ENCODE results near the gene SLC45A3. TPM values are rescaled to one million over a fixed set of nuclear protein-coding genes. Genes with fewer than 3 reads are reported as not detected.

Gene SLC45A3
- total and polyA plus RNA-seq, 4 donors = 5.3 to 9.9 (median 5.7) TPM

GRCh38 chr1:205675247-205675646, 5.1 kb downstream of the SLC45A3 start (continued):
- TF ChIP-seq REST (IDR thresholded peaks at IDR 0.05) = no peak
- TF ChIP-seq RAD21 (IDR thresholded peaks at IDR 0.05) = no peak
- no peak for TF ChIP-seq FOXA2 (IDR thresholded peaks at IDR 0.05)
- no peak for TF ChIP-seq YY1 (IDR thresholded peaks at IDR 0.05)
- TF ChIP-seq ATF3 (IDR thresholded peaks at IDR 0.05) = no peak
- no peak for TF ChIP-seq TAF1 (conservative IDR thresholded peaks at IDR 0.05)

GRCh38 chr1:205672970-205673369, 7.3 kb downstream of the SLC45A3 start:
- no peak for DNase-seq (ENCODE audit: low spot score)
- no peaks in the 10 kb centered on the region for H3K27me3 ChIP-seq (ENCODE audit: control insufficient read depth in 4 of 4, insufficient read depth in 4 of 4, low read length in 3 of 4)
- peak overlapping the region; percentile 84 for H3K27ac ChIP-seq (ENCODE audit: low read depth in 1 of 2, low read length in 2 of 2)
- no peaks in the 10 kb centered on the region for H3K36me3 ChIP-seq (ENCODE audit: control insufficient read depth in 4 of 4, insufficient read depth in 3 of 4, low read depth in 1 of 4, low read length in 3 of 4)
- H3K4me1 ChIP-seq (ENCODE audit: control insufficient read depth in 4 of 4, insufficient read depth in 4 of 4, low read length in 3 of 4) = peaks cover 49 to 96% (median 83%) of the 10 kb centered on the region in 4 donors
- H3K4me3 ChIP-seq (ENCODE audit: low read depth in 1 of 3, low read length in 3 of 3) = no peak overlapping the region
- WGBS = 38% methylated on average over 4 of the region's 4 CpGs
- no peaks in the 10 kb centered on the region for H3K9me3 ChIP-seq (ENCODE audit: control insufficient read depth in 4 of 4, low read length in 3 of 4)
- no peak overlapping the region for H3K9ac ChIP-seq (ENCODE audit: low read depth in 1 of 2, low read length in 2 of 2)
- TF ChIP-seq CTCF (IDR thresholded peaks at IDR 0.05; ENCODE audit: low read depth, low read length, missing input control) (no peak), RAD21 (IDR thresholded peaks at IDR 0.05) (no peak), EGR1 (IDR thresholded peaks at IDR 0.05; ENCODE audit: low read depth in 2 of 2) (no peak), HNF4A (conservative IDR thresholded peaks at IDR 0.05) (peak; percentile 41 to 66), ATF3 (IDR thresholded peaks at IDR 0.05) (no peak), RXRA (IDR thresholded peaks at IDR 0.05) (peak in 1 of 2 donors; percentile 51)

GRCh38 chr1:205672395-205672889, 7.9 kb downstream of the SLC45A3 start:
- Histone ChIP-seq H3K9ac (ENCODE audit: low read depth in 1 of 2, low read length in 2 of 2) (no peak overlapping the region), H3K4me1 (ENCODE audit: control insufficient read depth in 4 of 4, insufficient read depth in 4 of 4, low read length in 3 of 4) (peaks cover 52 to 95% (median 82%) of the 10 kb centered on the region in 4 donors)
- TF ChIP-seq ATF3 (IDR thresholded peaks at IDR 0.05) (no peak), REST (IDR thresholded peaks at IDR 0.05) (no peak), SP1 (IDR thresholded peaks at IDR 0.05) (no peak), EGR1 (IDR thresholded peaks at IDR 0.05; ENCODE audit: low read depth in 2 of 2) (no peak), MAX (IDR thresholded peaks at IDR 0.05) (no peak), GABPA (IDR thresholded peaks at IDR 0.05 in 1 of 2, conservative IDR thresholded peaks at IDR 0.05 in 1 of 2) (no peak), YY1 (IDR thresholded peaks at IDR 0.05) (no peak), HNF4A (conservative IDR thresholded peaks at IDR 0.05) (no peak), NR2F2 (IDR thresholded peaks at IDR 0.05) (no peak), JUND (IDR thresholded peaks at IDR 0.05) (no peak), RAD21 (IDR thresholded peaks at IDR 0.05) (peak; percentile 72 to 79), TAF1 (conservative IDR thresholded peaks at IDR 0.05) (no peak), CTCF (IDR thresholded peaks at IDR 0.05; ENCODE audit: low read depth, low read length, missing input control) (peak; percentile 39), RXRA (IDR thresholded peaks at IDR 0.05) (no peak), HNF4G (IDR thresholded peaks at IDR 0.05) (no peak)

More at GRCh38 chr1:205672395-205672889, 7.9 kb downstream of the SLC45A3 start:
- Histone ChIP-seq H3K4me3 (ENCODE audit: low read depth in 1 of 3, low read length in 3 of 3) (no peak overlapping the region), H3K27me3 (ENCODE audit: control insufficient read depth in 4 of 4, insufficient read depth in 4 of 4, low read length in 3 of 4) (no peaks in the 10 kb centered on the region), H3K27ac (ENCODE audit: low read depth in 1 of 2, low read length in 2 of 2) (peak overlapping the region; percentile 84), H3K9me3 (ENCODE audit: control insufficient read depth in 4 of 4, low read length in 3 of 4) (no peaks in the 10 kb centered on the region), H3K36me3 (ENCODE audit: control insufficient read depth in 4 of 4, insufficient read depth in 3 of 4, low read depth in 1 of 4, low read length in 3 of 4) (no peaks in the 10 kb centered on the region)
- 47% methylated on average over 11 of the region's 11 CpGs for WGBS
- no peak for DNase-seq (ENCODE audit: low spot score)

All from liver (tissue), 9 donors.